Spleen (tissue), 7 donors: ENCODE measurements around the gene PDZD2.

Source experiments
- CTCF ChIP-seq, 11 experiments: fragments of 200-600 bp in 7 of 11; fragments of 450-650 bp in 4 of 11; sonication (generic) in 4 of 11; IDR thresholded peaks in 8 of 11; conservative IDR thresholded peaks in 3 of 11; 1 replicate in 7 of 11; 2 replicates in 4 of 11; pipeline versions ENCODE4 v1.4.0 to v1.8.0; 2016 to 2021; ENCODE audit warnings: antibody characterized with exemption in 11 of 11, inconsistent platforms in 4 of 11, mild to moderate bottlenecking in 1 of 11
- POLR2AphosphoS5 ChIP-seq, 3 donors: sonication (generic); formaldehyde crosslinking; IDR thresholded peaks; one replicate each; pipeline ENCODE4 v1.5.1; 2017; ENCODE audit warnings: antibody characterized with exemption in 3 of 3
- donor health status: DM: no; HTN: no; CAD: no; lungs with moderate emphysema.
- donor health status: DM: no; HTN: no; CAD: no.
- donor health status: DM: no; HTN: no; CAD: no.

- TF ChIP-seq POLR2AphosphoS5 (IDR thresholded peaks at IDR 0.05) = no peak
- TF ChIP-seq CTCF (IDR thresholded peaks at IDR 0.05 in 8 of 11, conservative IDR thresholded peaks at IDR 0.05 in 3 of 11) = no peak
These were observed 142.8 kb downstream of the PDZD2 start for GRCh38 chr5:31781772-31782171.
